Bronchial epithelial cell (primary cell): ENCODE data around the gene ALDH1A1. TPM values are rescaled to one million over a fixed set of nuclear protein-coding genes. Genes with fewer than 3 reads are reported as not detected.

Source experiments
- DNase-seq: peaks from one replicate; pipeline ENCODE4 v3.0.0-alpha.2; 2010; ENCODE audit warnings: low read depth
- FAIRE-seq: peaks from 2 replicates; lab custom pipeline; 2011; peaks lifted over from hg19 to GRCh38; lab: Jason Lieb, UNC
- H3K27me3 ChIP-seq: 2 replicates; pipeline ENCODE4 v1.5.1; 2011; ENCODE audit warnings: low read length; ENCODE audit not compliant: control insufficient read depth, insufficient read depth
- H3K36me3 ChIP-seq: 2 replicates; pipeline ENCODE4 v1.5.1; 2011; ENCODE audit warnings: low read length; ENCODE audit not compliant: control insufficient read depth, insufficient read depth
- H3K4me3 ChIP-seq: 2 replicates; pipeline ENCODE4 v1.5.1; 2011; ENCODE audit warnings: mild to moderate bottlenecking, low read depth, low read length, control low read depth
- total RNA-seq: library from RNA; depleted of rRNA; stranded (reverse); fragments of >200 nt; gene quantifications from 2 replicates; pipeline ENCODE4 v1.2.1, GENCODE V29; 2014
- TF ChIP-seq, protein P1 (sequence below): IDR thresholded peaks from 2 replicates; pipeline ENCODE4 v1.5.1; 2011; ENCODE audit warnings: mild to moderate bottlenecking, moderate library complexity, low read length, control low read depth, inconsistent platforms; ENCODE audit not compliant: insufficient read depth, severe bottlenecking

ALDH1A1 gene
- total RNA-seq, 1 donor from 2014 or later, result 5.0 TPM

DNA sequence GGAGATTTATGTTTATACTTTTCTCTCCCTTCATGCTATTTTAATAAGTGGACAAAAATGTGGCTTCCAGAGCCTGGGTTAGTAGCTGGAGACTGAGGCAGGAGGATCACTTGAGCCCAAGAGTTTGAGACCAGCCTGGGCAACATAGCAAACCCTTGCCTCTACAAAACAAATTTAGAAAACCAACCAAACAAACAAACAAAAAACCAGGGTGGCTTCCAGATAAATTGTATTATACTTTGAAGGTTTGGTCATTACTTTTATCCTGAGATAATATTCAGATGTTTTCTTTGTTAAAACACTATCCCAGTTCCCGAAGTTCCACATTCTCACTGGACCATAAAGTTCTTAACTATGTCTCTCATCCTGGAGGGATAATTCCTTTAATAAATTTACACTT lies 46.0 kb downstream of the ALDH1A1 start:
- DNase-seq (no peak), FAIRE-seq (no peak)
- H3K36me3 ChIP-seq, result no peaks in the 10 kb centered on the region
- TF ChIP-seq, protein P1, sequence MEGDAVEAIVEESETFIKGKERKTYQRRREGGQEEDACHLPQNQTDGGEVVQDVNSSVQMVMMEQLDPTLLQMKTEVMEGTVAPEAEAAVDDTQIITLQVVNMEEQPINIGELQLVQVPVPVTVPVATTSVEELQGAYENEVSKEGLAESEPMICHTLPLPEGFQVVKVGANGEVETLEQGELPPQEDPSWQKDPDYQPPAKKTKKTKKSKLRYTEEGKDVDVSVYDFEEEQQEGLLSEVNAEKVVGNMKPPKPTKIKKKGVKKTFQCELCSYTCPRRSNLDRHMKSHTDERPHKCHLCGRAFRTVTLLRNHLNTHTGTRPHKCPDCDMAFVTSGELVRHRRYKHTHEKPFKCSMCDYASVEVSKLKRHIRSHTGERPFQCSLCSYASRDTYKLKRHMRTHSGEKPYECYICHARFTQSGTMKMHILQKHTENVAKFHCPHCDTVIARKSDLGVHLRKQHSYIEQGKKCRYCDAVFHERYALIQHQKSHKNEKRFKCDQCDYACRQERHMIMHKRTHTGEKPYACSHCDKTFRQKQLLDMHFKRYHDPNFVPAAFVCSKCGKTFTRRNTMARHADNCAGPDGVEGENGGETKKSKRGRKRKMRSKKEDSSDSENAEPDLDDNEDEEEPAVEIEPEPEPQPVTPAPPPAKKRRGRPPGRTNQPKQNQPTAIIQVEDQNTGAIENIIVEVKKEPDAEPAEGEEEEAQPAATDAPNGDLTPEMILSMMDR, result no peak
- no peak overlapping the region for H3K4me3 ChIP-seq
- H3K27me3 ChIP-seq, result no peaks in the 10 kb centered on the region

DNA sequence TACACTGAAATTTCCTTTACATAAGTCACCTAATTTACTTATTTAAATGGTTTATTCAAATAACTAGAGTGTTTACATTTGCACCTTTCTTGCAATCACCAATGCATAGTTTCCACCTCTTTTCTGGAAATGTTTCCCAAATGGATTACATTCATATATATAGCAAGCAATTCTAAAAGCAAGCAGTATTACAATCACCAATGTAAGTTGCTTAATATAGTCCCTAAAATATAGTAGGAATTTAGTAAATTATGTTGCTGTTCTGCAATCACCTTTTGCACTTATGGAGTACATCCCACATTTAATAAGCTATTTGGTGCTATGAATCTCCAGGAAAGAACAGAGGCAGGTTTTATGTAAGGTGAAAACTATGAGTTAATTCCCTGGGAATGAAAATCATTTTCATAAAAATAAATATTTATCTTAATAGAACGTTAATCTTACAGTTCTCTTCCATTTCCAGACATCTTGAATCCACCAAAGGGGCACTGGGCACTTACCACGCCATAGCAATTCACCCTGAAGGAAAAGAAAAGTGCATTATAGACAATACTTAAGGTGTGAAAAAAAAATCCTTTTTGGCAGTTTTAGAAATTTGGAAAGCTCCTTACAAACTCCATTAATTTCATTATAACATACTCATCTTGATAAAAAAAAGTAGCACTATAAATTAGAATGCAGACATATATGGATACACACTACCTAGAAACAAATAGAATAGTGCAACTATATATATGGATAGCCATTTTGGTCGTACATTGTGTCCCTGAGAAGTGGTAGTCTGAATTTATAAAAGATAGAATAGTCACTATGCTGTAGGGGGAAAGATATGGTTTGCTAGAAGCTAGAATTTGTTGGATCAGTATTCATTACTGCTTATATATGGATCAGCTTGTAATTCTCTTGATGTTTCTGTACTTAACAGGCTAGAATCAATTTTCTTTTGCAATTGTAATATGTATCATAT lies 47.1 kb downstream of the ALDH1A1 start:
- FAIRE-seq (no peak), DNase-seq (no peak)
- TF ChIP-seq, protein P1, result no peak
- Histone ChIP-seq H3K4me3 (no peak overlapping the region), H3K27me3 (no peaks in the 10 kb centered on the region), H3K36me3 (no peaks in the 10 kb centered on the region)

DNA sequence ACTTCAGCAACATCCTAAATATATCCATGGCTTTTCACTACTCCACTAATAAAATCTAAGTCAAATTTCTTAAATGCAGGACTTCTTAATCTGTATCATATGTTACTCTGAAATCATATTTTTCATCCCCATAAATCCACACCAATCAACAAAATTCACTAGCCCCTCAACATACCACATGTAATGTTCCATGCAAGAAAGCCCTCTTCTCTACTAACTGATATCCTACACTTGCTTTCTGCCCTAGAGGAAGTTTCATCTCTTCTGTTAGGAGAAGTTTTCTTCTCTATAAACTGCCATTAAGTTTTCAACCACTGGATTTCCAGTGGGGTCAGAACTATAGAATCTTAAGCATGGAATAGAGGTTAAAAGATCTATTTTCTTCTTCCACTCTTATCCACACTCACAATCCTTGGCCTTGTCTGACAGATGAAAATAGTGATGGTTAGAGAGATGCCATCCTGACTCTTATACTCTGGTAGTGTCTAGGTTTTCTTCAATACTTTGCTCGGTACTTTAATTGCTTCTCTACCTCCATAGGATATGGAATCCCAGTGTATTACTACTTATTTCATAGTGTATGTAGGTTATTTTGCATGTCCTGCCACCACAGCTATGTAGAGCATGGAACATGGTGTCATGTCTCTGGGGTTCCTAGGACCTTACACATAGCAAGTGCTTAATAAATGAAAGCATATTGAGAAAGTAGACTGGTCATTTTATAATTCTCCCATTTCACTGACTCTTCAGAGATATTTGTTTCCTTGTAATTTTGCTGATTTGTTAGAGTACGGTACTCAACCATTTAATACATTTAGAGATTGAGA lies 48.4 kb downstream of the ALDH1A1 start:
- TF ChIP-seq, protein P1, result no peak
- no peaks in the 10 kb centered on the region for H3K27me3 ChIP-seq
- H3K36me3 ChIP-seq, result no peaks in the 10 kb centered on the region
- DNase-seq (no peak), FAIRE-seq (no peak)
- no peak overlapping the region for H3K4me3 ChIP-seq

DNA sequence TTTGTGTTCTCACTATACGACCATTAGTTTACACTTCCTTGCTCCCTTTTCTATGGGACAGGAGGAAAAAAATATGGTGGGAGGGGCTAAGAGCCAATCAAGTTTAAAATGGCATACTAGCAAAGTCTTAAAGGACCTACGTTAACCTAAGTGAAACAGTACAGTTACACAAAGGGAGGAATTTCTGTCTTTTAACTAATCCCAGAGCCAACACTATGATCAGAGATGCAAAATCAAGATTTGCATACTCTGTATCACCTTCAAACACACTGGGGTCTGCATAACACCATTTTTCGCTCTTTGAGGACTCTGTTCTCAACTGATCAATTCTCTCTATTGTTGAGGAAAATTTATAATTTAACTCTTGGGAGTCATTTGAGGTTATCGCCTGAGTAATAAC lies 49.8 kb downstream of the ALDH1A1 start:
- TF ChIP-seq, protein P1, result no peak
- Histone ChIP-seq H3K4me3 (no peak overlapping the region), H3K36me3 (no peaks in the 10 kb centered on the region), H3K27me3 (no peaks in the 10 kb centered on the region)
- DNase-seq, result no peak
- no peak for FAIRE-seq

DNA sequence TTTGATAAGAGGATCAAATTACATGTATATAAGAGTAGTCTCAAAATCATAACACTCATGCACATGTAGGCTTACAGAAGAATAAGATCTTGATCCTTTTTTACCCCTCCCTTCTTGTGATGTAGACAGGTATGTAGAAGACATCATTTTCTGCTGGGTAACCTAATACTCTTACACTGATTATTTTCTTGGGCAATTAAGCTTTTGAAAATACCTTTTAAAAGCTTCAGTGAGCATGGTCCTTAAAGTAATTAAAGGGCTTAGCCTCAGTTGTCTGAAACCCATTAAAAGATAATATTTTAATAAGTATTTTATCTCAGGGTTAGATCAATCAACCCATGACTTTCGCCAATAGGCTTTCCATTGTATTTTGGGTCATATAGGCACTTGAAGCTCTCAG lies 50.6 kb downstream of the ALDH1A1 start:
- no peak for FAIRE-seq
- Histone ChIP-seq H3K4me3 (no peak overlapping the region), H3K36me3 (no peaks in the 10 kb centered on the region), H3K27me3 (no peaks in the 10 kb centered on the region)
- no peak for DNase-seq
- TF ChIP-seq, protein P1, result no peak
